Epithelial cell of esophagus (primary cell): ENCODE results near the gene TRIM67.

Experiments
- DNase-seq: peaks from one replicate; pipeline ENCODE4 v3.0.0; 2010; ENCODE audit warnings: low read depth
- H3K4me3 ChIP-seq: 2 replicates; pipeline ENCODE4 v1.5.1; 2011; ENCODE audit warnings: mild to moderate bottlenecking, low read length, control low read depth
- TF ChIP-seq, protein P1 (sequence below): IDR thresholded peaks from 2 replicates; pipeline ENCODE4 v1.5.1; 2011; ENCODE audit warnings: low read depth, mild to moderate bottlenecking, low read length, control low read depth, inconsistent platforms; ENCODE audit not compliant: insufficient read depth; ENCODE audit errors: missing control alignments

Gene TRIM67

DNA sequence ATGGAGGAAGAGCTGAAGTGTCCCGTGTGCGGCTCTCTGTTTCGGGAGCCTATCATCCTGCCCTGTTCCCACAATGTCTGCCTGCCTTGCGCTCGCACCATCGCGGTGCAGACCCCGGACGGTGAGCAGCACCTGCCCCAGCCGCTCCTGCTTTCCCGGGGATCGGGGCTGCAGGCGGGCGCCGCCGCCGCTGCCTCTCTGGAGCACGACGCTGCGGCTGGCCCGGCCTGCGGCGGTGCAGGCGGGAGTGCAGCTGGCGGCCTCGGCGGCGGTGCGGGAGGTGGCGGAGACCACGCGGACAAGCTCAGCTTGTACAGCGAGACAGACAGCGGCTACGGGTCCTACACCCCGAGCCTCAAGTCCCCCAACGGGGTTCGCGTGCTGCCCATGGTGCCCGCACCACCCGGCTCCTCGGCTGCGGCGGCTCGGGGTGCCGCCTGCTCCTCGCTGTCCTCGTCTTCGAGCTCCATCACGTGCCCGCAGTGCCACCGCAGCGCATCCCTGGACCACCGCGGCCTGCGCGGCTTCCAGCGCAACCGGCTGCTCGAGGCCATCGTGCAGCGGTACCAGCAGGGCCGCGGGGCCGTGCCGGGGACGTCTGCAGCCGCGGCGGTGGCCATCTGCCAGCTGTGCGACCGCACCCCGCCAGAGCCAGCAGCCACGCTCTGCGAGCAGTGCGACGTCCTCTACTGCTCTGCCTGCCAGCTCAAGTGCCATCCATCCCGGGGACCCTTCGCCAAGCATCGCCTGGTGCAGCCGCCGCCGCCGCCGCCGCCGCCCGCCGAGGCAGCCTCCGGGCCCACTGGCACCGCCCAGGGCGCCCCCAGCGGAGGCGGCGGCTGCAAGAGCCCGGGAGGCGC, 1.3 kb downstream of the TRIM67 start:
- TF ChIP-seq, protein P1, sequence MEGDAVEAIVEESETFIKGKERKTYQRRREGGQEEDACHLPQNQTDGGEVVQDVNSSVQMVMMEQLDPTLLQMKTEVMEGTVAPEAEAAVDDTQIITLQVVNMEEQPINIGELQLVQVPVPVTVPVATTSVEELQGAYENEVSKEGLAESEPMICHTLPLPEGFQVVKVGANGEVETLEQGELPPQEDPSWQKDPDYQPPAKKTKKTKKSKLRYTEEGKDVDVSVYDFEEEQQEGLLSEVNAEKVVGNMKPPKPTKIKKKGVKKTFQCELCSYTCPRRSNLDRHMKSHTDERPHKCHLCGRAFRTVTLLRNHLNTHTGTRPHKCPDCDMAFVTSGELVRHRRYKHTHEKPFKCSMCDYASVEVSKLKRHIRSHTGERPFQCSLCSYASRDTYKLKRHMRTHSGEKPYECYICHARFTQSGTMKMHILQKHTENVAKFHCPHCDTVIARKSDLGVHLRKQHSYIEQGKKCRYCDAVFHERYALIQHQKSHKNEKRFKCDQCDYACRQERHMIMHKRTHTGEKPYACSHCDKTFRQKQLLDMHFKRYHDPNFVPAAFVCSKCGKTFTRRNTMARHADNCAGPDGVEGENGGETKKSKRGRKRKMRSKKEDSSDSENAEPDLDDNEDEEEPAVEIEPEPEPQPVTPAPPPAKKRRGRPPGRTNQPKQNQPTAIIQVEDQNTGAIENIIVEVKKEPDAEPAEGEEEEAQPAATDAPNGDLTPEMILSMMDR: no peak
- no peak overlapping the region for H3K4me3 ChIP-seq
- no peak for DNase-seq

DNA sequence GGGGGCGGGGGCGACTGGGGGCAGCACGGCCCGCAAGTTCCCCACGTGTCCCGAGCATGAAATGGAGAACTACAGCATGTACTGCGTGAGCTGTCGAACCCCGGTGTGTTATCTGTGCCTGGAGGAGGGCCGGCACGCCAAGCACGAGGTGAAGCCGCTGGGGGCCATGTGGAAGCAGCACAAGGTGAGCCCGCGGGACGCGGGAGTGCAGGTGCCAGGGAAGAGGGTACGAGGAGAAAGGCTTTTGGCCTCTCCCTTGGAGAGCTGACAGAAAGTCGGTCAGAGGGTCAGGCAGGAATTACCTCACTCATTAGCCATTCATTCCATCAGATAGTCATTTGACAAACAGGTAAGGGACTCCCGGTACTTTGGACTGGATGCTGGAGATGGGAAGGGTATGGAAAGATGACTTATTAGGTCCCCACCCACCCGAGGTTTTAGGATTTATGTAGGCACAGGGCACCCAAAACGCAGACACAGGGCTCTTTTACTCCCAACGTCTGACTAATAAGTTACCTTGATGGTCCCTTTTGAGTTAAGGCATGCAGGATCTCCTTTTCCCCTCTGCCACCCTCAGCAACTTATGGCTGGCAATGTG, 2.1 kb downstream of the TRIM67 start:
- TF ChIP-seq, protein P1: no peak
- DNase-seq: no peak
- no peak overlapping the region for H3K4me3 ChIP-seq

GRCh38 chr1:231165371-231165770, 3.5 kb downstream of the TRIM67 start:
- peak; percentile 63 for DNase-seq
- TF ChIP-seq, protein P1: no peak
- H3K4me3 ChIP-seq: no peak overlapping the region

- no peak overlapping the region for H3K4me3 ChIP-seq
- TF ChIP-seq, protein P1: no peak
- DNase-seq: no peak
Observed at GRCh38 chr1:231166398-231166797, 4.5 kb downstream of the TRIM67 start.

DNA sequence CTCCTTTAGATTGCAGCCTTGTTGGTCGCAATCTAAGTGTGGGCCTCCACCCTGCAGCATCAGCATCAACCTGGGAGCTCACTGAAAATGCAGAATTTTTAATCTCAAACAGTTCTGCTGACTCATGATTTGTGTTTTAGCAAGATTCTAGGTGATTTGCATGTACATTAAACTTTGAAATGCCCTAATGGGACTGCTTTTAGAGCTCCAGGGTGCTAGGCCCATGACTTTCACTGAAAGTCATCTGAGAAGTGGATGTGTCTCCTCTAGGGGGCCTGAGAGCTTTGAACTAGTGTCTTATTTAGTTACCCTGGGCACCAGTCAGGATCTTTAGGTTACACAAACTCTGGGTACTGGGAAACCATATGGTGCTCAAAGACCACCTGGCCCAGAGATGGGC, 9.0 kb downstream of the TRIM67 start:
- no peak overlapping the region for H3K4me3 ChIP-seq
- TF ChIP-seq, protein P1: no peak
- no peak for DNase-seq

DNA sequence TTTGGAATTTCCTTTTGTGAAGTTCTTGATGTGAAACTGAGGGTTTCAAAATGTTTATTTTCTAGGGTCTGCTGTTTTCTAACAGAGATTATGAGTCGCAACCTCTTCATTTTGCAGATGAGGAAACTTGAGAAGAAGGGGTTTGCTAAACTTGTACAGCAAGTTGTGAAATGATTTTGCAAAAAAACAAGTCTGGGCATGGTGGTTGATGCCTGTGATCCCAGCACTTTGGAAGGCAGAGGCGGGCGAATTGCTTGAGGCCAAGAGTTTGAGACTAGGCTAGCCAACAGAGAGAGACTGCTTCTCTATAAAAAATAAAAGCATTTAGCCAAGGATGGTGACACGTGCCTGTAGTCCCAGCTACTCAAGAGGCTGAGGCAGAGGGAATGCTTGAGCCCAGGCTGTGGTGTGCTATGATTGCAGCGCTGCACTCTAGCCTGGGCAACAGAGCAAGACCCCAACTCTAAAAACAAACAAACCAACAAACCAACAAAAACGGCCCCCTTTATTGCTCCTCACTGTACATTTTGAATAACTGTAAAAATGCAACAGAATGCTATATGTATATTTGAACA, 9.9 kb downstream of the TRIM67 start:
- peak; percentile 95 for DNase-seq
- no peak overlapping the region for H3K4me3 ChIP-seq
- TF ChIP-seq, protein P1: no peak
